GM10266 (cell line): ENCODE data around the gene ARL15.

Experiments used
- DNase-seq: peaks from one replicate; pipeline ENCODE4 v3.0.0; 2012; ENCODE audit errors: extremely low spot score
- CTCF ChIP-seq: IDR thresholded peaks from 2 replicates; pipeline ENCODE4 v1.5.1; 2012; ENCODE audit warnings: mild to moderate bottlenecking, low read depth; ENCODE audit not compliant: control insufficient read depth, insufficient read depth; ENCODE audit errors: missing control alignments

ARL15 gene

GRCh38 chr5:54187694-54188093, 122.7 kb downstream of the ARL15 start:
- no peak for TF ChIP-seq CTCF
- no peak for DNase-seq

DNA sequence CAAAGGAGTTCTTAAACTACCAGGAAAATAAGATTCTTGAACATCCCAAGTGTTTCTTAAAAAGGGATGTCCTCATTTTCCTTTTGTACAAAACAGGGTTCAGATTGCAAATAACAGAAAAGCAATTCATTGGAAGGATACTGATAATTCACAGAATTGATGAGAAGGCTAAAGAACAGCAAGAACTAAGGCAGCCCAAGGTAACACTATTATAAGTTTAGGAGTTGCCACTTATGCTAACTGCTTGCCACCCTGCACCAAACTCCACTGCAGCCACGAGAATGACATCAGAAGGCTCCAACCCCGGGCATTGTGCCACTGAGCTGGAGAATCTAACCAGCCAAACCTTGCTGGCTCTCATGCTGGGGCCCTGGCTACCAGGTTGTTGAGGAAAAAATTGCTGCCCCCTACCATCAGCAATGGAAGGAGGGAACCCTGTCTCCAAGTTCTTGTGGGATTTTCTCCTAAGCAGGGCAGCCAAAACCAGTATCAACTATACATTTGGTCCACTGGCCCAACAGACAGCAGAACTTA, 123.4 kb downstream of the ARL15 start:
- no peak for DNase-seq

DNA sequence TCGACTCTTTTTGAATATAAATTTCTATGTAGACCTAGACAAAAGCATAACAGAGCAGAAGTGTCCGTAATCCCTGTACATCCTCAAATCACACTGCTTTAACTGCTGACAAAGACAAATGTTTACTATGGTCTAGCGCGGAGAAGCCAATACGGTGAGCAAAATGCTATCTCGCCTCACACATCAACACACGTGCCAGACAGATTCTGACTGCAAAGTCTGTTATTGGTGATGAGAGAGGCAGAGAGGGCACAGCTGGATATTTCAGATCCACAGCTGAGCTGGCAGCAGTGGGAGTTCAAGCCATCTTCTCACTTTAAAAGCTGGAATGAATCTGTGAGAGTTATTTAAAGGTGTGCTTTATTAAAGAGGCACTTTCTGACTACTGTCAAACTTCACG, 124.3 kb downstream of the ARL15 start:
- TF ChIP-seq CTCF, result no peak
- no peak for DNase-seq

More for the DNA sequence above, 123.4 kb downstream of the ARL15 start:
- TF ChIP-seq CTCF, result no peak

GRCh38 chr5:54184806-54185205, 125.6 kb downstream of the ARL15 start:
- DNase-seq, result no peak
- no peak for TF ChIP-seq CTCF

GRCh38 chr5:54180630-54181031, 129.7 kb downstream of the ARL15 start:
- no peak for DNase-seq
- no peak for TF ChIP-seq CTCF

DNA sequence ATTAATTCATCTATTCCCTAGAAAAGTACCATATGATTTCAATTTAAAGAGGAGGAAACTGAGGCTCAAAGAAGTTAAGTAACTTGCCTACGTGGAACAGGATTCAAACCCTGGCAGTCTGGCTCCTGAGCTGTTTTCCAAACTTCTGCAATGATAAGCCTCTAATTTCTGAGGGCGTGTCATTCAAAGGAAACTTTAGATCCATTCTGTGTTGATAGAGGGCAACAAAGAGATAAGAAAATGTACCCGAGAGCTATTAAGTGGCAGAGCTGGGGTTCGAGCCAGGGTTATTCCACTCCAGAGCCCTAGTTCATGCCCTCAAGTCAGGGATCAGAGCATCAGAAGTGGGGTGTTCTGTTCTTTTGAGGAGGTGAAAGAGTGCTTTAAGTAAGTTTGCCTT, 131.4 kb downstream of the ARL15 start:
- TF ChIP-seq CTCF, result no peak
- no peak for DNase-seq

- DNase-seq, result no peak
- TF ChIP-seq CTCF, result no peak
Measured at GRCh38 chr5:54178207-54178606, 132.2 kb downstream of the ARL15 start.

- no peak for TF ChIP-seq CTCF
- DNase-seq, result no peak
Measured at GRCh38 chr5:54177058-54177457, 133.3 kb downstream of the ARL15 start.
